PC-9 (cell line): ENCODE measurements around the gene ASIC1.

Experiments used
- CTCF ChIP-seq: fragments of 200-600 bp; sonication (generic); conservative IDR thresholded peaks from 2 replicates; pipeline ENCODE4 v1.6.1; 2017; ENCODE audit warnings: mixed run types, antibody characterized with exemption, mild to moderate bottlenecking, moderate library complexity
- EZH2 ChIP-seq: fragments of 200-600 bp; sonication (generic); IDR thresholded peaks from 2 replicates; pipeline ENCODE4 v1.8.0; 2017; ENCODE audit warnings: antibody characterized with exemption, low read depth

GRCh38 chr12:50059440-50060119 is 2.2 kb downstream of the ASIC1 start:
- TF ChIP-seq CTCF (no peak), EZH2 (no peak)
